Nephron progenitor cell (in vitro differentiated cells): ENCODE data around the gene KRTAP9-9.

Experiments
- DNase-seq: peaks from one replicate; pipeline ENCODE4 v3.0.0; 2021
- H3K27ac Mint-ChIP-seq: 2 replicates; pipeline ENCODE4 v1.8.0; 2021; ENCODE audit warnings: mild to moderate bottlenecking, moderate library complexity, mixed read lengths
- H3K27me3 Mint-ChIP-seq: 2 replicates; pipeline ENCODE4 v1.8.0; 2021; ENCODE audit warnings: mild to moderate bottlenecking, low read depth, mixed read lengths; ENCODE audit not compliant: poor library complexity
- H3K36me3 Mint-ChIP-seq: 2 replicates; pipeline ENCODE4 v1.8.0; 2021; ENCODE audit warnings: low read depth, mixed read lengths
- H3K4me1 Mint-ChIP-seq: 2 replicates; pipeline ENCODE4 v1.8.0; 2021; ENCODE audit warnings: mixed read lengths
- H3K4me3 Mint-ChIP-seq: 2 replicates; pipeline ENCODE4 v1.8.0; 2021; ENCODE audit warnings: mild to moderate bottlenecking, moderate library complexity, mixed read lengths
- H3K9me3 Mint-ChIP-seq: 2 replicates; pipeline ENCODE4 v1.8.0; 2021; ENCODE audit warnings: mild to moderate bottlenecking, moderate library complexity, mixed read lengths
- TF ChIP-seq, protein P1 (sequence below): fragments of 200-600 bp; sonication (generic); IDR thresholded peaks from 2 replicates; pipeline ENCODE4 v1.5.0; 2021; ENCODE audit warnings: antibody characterized with exemption

Gene KRTAP9-9

GRCh38 chr17:41301916-41302901 lies 47.0 kb downstream of the KRTAP9-9 start, which contains the start of gene KRTAP29-1:
Gene KRTAP29-1 (minus strand): TSS chr17:41302851. CDS start chr17:41302851, 0 bp downstream.
- Mint-ChIP-seq H3K36me3 (no peaks in the 10 kb centered on the region), H3K4me3 (no peak within 1 kb of the TSS), H3K27ac (no peak within 1 kb of the TSS), H3K4me1 (no peaks in the 10 kb centered on the region), H3K27me3 (peaks cover 9% of the 10 kb centered on the region), H3K9me3 (peaks cover 16% of the 10 kb centered on the region)
- DNase-seq, result no peak
- TF ChIP-seq, protein P1, sequence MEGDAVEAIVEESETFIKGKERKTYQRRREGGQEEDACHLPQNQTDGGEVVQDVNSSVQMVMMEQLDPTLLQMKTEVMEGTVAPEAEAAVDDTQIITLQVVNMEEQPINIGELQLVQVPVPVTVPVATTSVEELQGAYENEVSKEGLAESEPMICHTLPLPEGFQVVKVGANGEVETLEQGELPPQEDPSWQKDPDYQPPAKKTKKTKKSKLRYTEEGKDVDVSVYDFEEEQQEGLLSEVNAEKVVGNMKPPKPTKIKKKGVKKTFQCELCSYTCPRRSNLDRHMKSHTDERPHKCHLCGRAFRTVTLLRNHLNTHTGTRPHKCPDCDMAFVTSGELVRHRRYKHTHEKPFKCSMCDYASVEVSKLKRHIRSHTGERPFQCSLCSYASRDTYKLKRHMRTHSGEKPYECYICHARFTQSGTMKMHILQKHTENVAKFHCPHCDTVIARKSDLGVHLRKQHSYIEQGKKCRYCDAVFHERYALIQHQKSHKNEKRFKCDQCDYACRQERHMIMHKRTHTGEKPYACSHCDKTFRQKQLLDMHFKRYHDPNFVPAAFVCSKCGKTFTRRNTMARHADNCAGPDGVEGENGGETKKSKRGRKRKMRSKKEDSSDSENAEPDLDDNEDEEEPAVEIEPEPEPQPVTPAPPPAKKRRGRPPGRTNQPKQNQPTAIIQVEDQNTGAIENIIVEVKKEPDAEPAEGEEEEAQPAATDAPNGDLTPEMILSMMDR, result no peak

GRCh38 chr17:41302981-41303380 lies 47.8 kb downstream of the KRTAP9-9 start:
- no peak for DNase-seq
- peaks cover 12% of the 10 kb centered on the region for H3K27me3 Mint-ChIP-seq
- no peaks in the 10 kb centered on the region for H3K36me3 Mint-ChIP-seq
- peaks cover 14% of the 10 kb centered on the region for H3K9me3 Mint-ChIP-seq
- no peak overlapping the region for H3K4me3 Mint-ChIP-seq
- no peak overlapping the region for H3K27ac Mint-ChIP-seq
- TF ChIP-seq, protein P1, result no peak
- no peaks in the 10 kb centered on the region for H3K4me1 Mint-ChIP-seq

DNA sequence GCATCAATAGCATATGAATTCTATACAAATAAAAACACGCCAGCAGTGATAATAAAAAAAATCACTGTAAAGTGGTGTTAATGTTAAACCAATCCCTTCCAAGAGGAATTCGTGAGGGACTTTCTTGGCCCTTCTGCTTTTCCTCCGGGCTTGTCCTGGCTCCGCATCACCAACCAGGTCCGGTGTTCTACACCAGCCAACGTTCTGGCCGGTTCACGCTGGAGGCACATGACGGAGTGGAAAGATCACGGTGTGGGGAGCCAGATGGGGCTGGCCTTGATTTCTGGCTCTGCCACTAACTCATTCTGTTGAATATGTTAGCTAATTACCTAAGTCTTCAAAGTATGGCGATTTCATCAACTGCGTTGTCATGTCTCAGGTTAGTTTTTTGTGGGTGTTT lies 48.9 kb downstream of the KRTAP9-9 start:
- Mint-ChIP-seq H3K9me3 (peaks cover 8% of the 10 kb centered on the region), H3K4me3 (no peak overlapping the region), H3K4me1 (no peaks in the 10 kb centered on the region), H3K27me3 (peaks cover 8% of the 10 kb centered on the region), H3K36me3 (no peaks in the 10 kb centered on the region), H3K27ac (no peak overlapping the region)
- no peak for DNase-seq
- TF ChIP-seq, protein P1, result no peak
